ENCODE results near the gene TEKT5. TPM values are rescaled to one million over a fixed set of nuclear protein-coding genes. Genes with fewer than 3 reads are reported as not detected.

Gene TEKT5
- total RNA-seq, 1 experiment from 2014 or later: not detected

- ATAC-seq (no peak), DNase-seq (ENCODE audit: low read depth, low spot score) (no peak)
- in situ Hi-C loops (cut with HindIII; ENCODE audit: low pct_unique_long_range_greater_than_20kb, low sequenced_read_pairs) (no loop called here), intact Hi-C loops (cut with micrococcal nuclease; ENCODE audit: unreplicated experiment) (no loop called here)
- Histone ChIP-seq H3K36me3 (ENCODE audit: control insufficient read depth, insufficient read depth, low read length) (no peaks in the 10 kb centered on the region), H3K27ac (ENCODE audit: low read length) (no peak overlapping the region), H3K9me3 (ENCODE audit: control insufficient read depth, insufficient read depth, low read depth, low read length) (no peaks in the 10 kb centered on the region), H3K4me1 (ENCODE audit: control insufficient read depth, insufficient read depth, low read length) (no peaks in the 10 kb centered on the region), H3K27me3 (ENCODE audit: control insufficient read depth, insufficient read depth, low read length) (no peaks in the 10 kb centered on the region), H3K4me3 (ENCODE audit: low read depth in 2 of 2, low read length in 2 of 2) (no peak overlapping the region)
- ChIA-PET POLR2A (no interaction called here), CTCF (interaction anchor here (0.6 kb wide), 1 partner anchor 24 kb away, joined by 3 read pairs; no protein-coding TSS in a partner anchor)
- no peak for TF ChIP-seq REST (IDR thresholded peaks at IDR 0.05; ENCODE audit: insufficient read depth in 1 of 2, low read depth in 2 of 2, low read length in 1 of 2)
- TF ChIP-seq TCF7L2 (IDR thresholded peaks at IDR 0.05; ENCODE audit: low read depth, low read length): no peak
- TF ChIP-seq POLR2AphosphoS5 (IDR thresholded peaks at IDR 0.05; ENCODE audit: low read depth, low read length): no peak
- BruUV-seq (replicated peaks): no TSS peak
These were observed 47.4 kb downstream of the TEKT5 start for GRCh38 chr16:10647264-10647720.

- no peaks in the 10 kb centered on the region for H3K4me1 ChIP-seq (ENCODE audit: control insufficient read depth, insufficient read depth, low read length)
- ATAC-seq (no peak), DNase-seq (ENCODE audit: low read depth, low spot score) (no peak)
- intact Hi-C loops (cut with micrococcal nuclease; ENCODE audit: unreplicated experiment): no loop called here
- POLR2A ChIA-PET: no interaction called here
- no peak for TF ChIP-seq CTCF (IDR thresholded peaks at IDR 0.05)
- TF ChIP-seq TCF7L2 (IDR thresholded peaks at IDR 0.05; ENCODE audit: low read depth, low read length): no peak
- TF ChIP-seq REST (IDR thresholded peaks at IDR 0.05; ENCODE audit: insufficient read depth in 1 of 2, low read depth in 2 of 2, low read length in 1 of 2): no peak
- no peak for TF ChIP-seq SIN3A (IDR thresholded peaks at IDR 0.05; ENCODE audit: borderline replicate concordance, insufficient read depth, low read depth, low read length)
- TF ChIP-seq POLR2AphosphoS5 (IDR thresholded peaks at IDR 0.05; ENCODE audit: low read depth, low read length): no peak
- no peak overlapping the region for H3K4me3 ChIP-seq (ENCODE audit: low read depth in 2 of 2, low read length in 2 of 2)
- no peaks in the 10 kb centered on the region for H3K27me3 ChIP-seq (ENCODE audit: control insufficient read depth, insufficient read depth, low read length)
- no peaks in the 10 kb centered on the region for H3K9me3 ChIP-seq (ENCODE audit: control insufficient read depth, insufficient read depth, low read depth, low read length)
- BruUV-seq (replicated peaks): no TSS peak
- no peaks in the 10 kb centered on the region for H3K36me3 ChIP-seq (ENCODE audit: control insufficient read depth, insufficient read depth, low read length)
- H3K27ac ChIP-seq (ENCODE audit: low read length): no peak overlapping the region
- CTCF ChIA-PET: interaction anchor here (0.6 kb wide), 1 partner anchor 23 kb away, joined by 3 read pairs; no protein-coding TSS in a partner anchor
- in situ Hi-C loops (cut with HindIII; ENCODE audit: low pct_unique_long_range_greater_than_20kb, low sequenced_read_pairs): no loop called here
These were observed 48.0 kb downstream of the TEKT5 start for GRCh38 chr16:10646581-10647263.
